Suprapubic skin (tissue), 4 donors: Measurements from ENCODE around the gene H6PD. TPM values are rescaled to one million over a fixed set of nuclear protein-coding genes. Genes with fewer than 3 reads are reported as not detected.

Source experiments
- DNase-seq, 2 donors: peaks; one replicate each; pipeline ENCODE4 v3.0.0-alpha.2; 2019; ENCODE audit warnings: low spot score in 2 of 2
- H3K27ac ChIP-seq: fragments of 200-600 bp; sonication (generic); one replicate; pipeline ENCODE4 v1.5.1; 2019
- H3K27me3 ChIP-seq: fragments of 200-600 bp; sonication (generic); one replicate; pipeline ENCODE4 v1.5.1; 2019
- H3K36me3 ChIP-seq: fragments of 200-600 bp; sonication (generic); one replicate; pipeline ENCODE4 v1.5.1; 2019
- H3K4me1 ChIP-seq: fragments of 200-600 bp; sonication (generic); one replicate; pipeline ENCODE4 v1.5.1; 2019
- H3K4me3 ChIP-seq: fragments of 200-600 bp; sonication (generic); one replicate; pipeline ENCODE4 v1.5.1; 2019; ENCODE audit warnings: mild to moderate bottlenecking
- H3K9me3 ChIP-seq: fragments of 200-600 bp; sonication (generic); one replicate; pipeline ENCODE4 v1.5.1; 2019
- CTCF ChIP-seq, 2 donors: fragments of 200-600 bp in 1 of 2; fragments of 450-650 bp in 1 of 2; sonication (generic) in 1 of 2; IDR thresholded peaks; one replicate each; pipeline ENCODE4 v1.5.1; 2016 to 2019; ENCODE audit warnings: antibody characterized with exemption in 2 of 2, mild to moderate bottlenecking in 1 of 2, moderate library complexity in 1 of 2
- EP300 ChIP-seq: sonication (generic); formaldehyde crosslinking; IDR thresholded peaks from one replicate; pipeline ENCODE4 v1.6.1; 2017; ENCODE audit warnings: antibody characterized with exemption
- POLR2A ChIP-seq, 2 donors: fragments of 450-650 bp; IDR thresholded peaks; one replicate each; pipeline ENCODE4 v1.6.1; 2017; ENCODE audit warnings: antibody characterized with exemption in 2 of 2, mild to moderate bottlenecking in 2 of 2, moderate library complexity in 2 of 2
- POLR2AphosphoS5 ChIP-seq, 3 donors: sonication (generic); formaldehyde crosslinking; IDR thresholded peaks; one replicate each; pipeline ENCODE4 v1.6.1; 2017; ENCODE audit warnings: antibody characterized with exemption in 3 of 3
- WGBS: methylation state at CpG from one replicate; pipeline ENCODE4 v1.1.5; 2018; 5-methylcytosine and 5-hydroxymethylcytosine counted together
- total RNA-seq, 4 donors: library from RNA; depleted of rRNA; stranded (reverse); fragments of >200 nt; gene quantifications; one replicate each; pipeline ENCODE4 v1.1.0, GENCODE V29; 2016

Gene H6PD
- total RNA-seq, 4 donors from 2014 or later, result 83.6 to 130 (median 106) TPM

- H3K27me3 ChIP-seq, result no peaks in the 10 kb centered on the region
- WGBS, result 57% methylated on average over 4 of the region's 4 CpGs
- peaks cover 37% of the 10 kb centered on the region for H3K4me1 ChIP-seq
- no peak for DNase-seq
- H3K27ac ChIP-seq, result no peak overlapping the region
- no peak overlapping the region for H3K4me3 ChIP-seq
- no peaks in the 10 kb centered on the region for H3K9me3 ChIP-seq
- H3K36me3 ChIP-seq, result no peaks in the 10 kb centered on the region
- TF ChIP-seq POLR2A (IDR thresholded peaks at IDR 0.05) (no peak), EP300 (no peak), CTCF (IDR thresholded peaks at IDR 0.05) (no peak), POLR2AphosphoS5 (IDR thresholded peaks at IDR 0.05) (no peak)
Measured at GRCh38 chr1:9282696-9282955, 48.1 kb downstream of the H6PD start.

- H3K27me3 ChIP-seq, result no peaks in the 10 kb centered on the region
- 73% methylated on average over 2 of the region's 2 CpGs for WGBS
- TF ChIP-seq POLR2AphosphoS5 (IDR thresholded peaks at IDR 0.05) (no peak), EP300 (no peak), CTCF (IDR thresholded peaks at IDR 0.05) (no peak), POLR2A (IDR thresholded peaks at IDR 0.05) (no peak)
- H3K4me3 ChIP-seq, result no peak overlapping the region
- no peaks in the 10 kb centered on the region for H3K9me3 ChIP-seq
- peaks cover 29% of the 10 kb centered on the region for H3K4me1 ChIP-seq
- no peaks in the 10 kb centered on the region for H3K36me3 ChIP-seq
- no peak for DNase-seq
- H3K27ac ChIP-seq, result no peak overlapping the region
Measured at GRCh38 chr1:9284061-9284460, 49.5 kb downstream of the H6PD start.

- H3K9me3 ChIP-seq, result no peaks in the 10 kb centered on the region
- H3K27me3 ChIP-seq, result no peaks in the 10 kb centered on the region
- no peak overlapping the region for H3K27ac ChIP-seq
- WGBS, result 86% methylated on average over 6 of the region's 6 CpGs
- no peak for DNase-seq
- no peaks in the 10 kb centered on the region for H3K36me3 ChIP-seq
- TF ChIP-seq POLR2A (IDR thresholded peaks at IDR 0.05) (no peak), POLR2AphosphoS5 (IDR thresholded peaks at IDR 0.05) (no peak), CTCF (IDR thresholded peaks at IDR 0.05) (no peak), EP300 (no peak)
- no peak overlapping the region for H3K4me3 ChIP-seq
- H3K4me1 ChIP-seq, result peaks cover 23% of the 10 kb centered on the region
Measured at GRCh38 chr1:9286556-9286955, 52.0 kb downstream of the H6PD start.

GRCh38 chr1:9289090-9289534 is 54.5 kb downstream of the H6PD start:
- 55% methylated on average over 6 of the region's 6 CpGs for WGBS
- DNase-seq, result no peak
- TF ChIP-seq POLR2A (IDR thresholded peaks at IDR 0.05), result no peak
- TF ChIP-seq CTCF (IDR thresholded peaks at IDR 0.05), result peak; percentile 71 to 95
- H3K4me3 ChIP-seq, result no peak overlapping the region
- no peaks in the 10 kb centered on the region for H3K9me3 ChIP-seq
- no peak overlapping the region for H3K27ac ChIP-seq
- no peaks in the 10 kb centered on the region for H3K36me3 ChIP-seq
- H3K27me3 ChIP-seq, result no peaks in the 10 kb centered on the region
- peaks cover 28% of the 10 kb centered on the region for H3K4me1 ChIP-seq

GRCh38 chr1:9289711-9290485 is 55.3 kb downstream of the H6PD start:
- Histone ChIP-seq H3K4me3 (no peak overlapping the region), H3K27ac (peak overlapping the region; percentile 77), H3K9me3 (no peaks in the 10 kb centered on the region), H3K27me3 (no peaks in the 10 kb centered on the region), H3K4me1 (peaks cover 36% of the 10 kb centered on the region), H3K36me3 (no peaks in the 10 kb centered on the region)
- WGBS, result 32% methylated on average over 5 of the region's 5 CpGs
- peak in 1 of 2 donors; percentile 91 for DNase-seq
- TF ChIP-seq CTCF (IDR thresholded peaks at IDR 0.05) (no peak), POLR2AphosphoS5 (IDR thresholded peaks at IDR 0.05) (peak in 2 of 3 donors; percentile 49 to 88)
